GM12878 (cell line): ENCODE data around the gene MCM3AP. TPM values are rescaled to one million over a fixed set of nuclear protein-coding genes. Genes with fewer than 3 reads are reported as not detected.

ENCODE experiments used
- ATAC-seq: fragments of 200-7000 bp; cut with Tn5 transposase; 3 replicates; pipeline ENCODE4 v1.9.1; 2020; ENCODE audit warnings: mild to moderate bottlenecking, moderate library complexity
- BruUV-seq: library from RNA; stranded (reverse); fragments of 400-500 nt; replicated peaks from 2 replicates; lab custom pipeline; 2021; lab: Mats Ljungman, UMichigan
- CTCF ChIA-PET: fragments of 300-600 bp; sonication (Branson Sonifier 250); formaldehyde crosslinking; extraction: SDS; loops from one replicate; lab custom pipeline; 2021; ENCODE audit warnings: inconsistent platforms; lab: Yijun Ruan, JAX
- POLR2A ChIA-PET: fragments of 350-600 bp; formaldehyde crosslinking; extraction: SDS; loops from one replicate; lab custom pipeline; 2021; ENCODE audit warnings: inconsistent platforms; lab: Charles Lee
- RAD21 ChIA-PET: fragments of 300-600 bp; sonication (Branson Sonifier 250); formaldehyde crosslinking; loops from one replicate; lab custom pipeline; 2023; ENCODE audit warnings: antibody characterized with exemption; ENCODE audit not compliant: unreplicated experiment; lab: Charles Lee
- SMC1A ChIA-PET: fragments of 300-600 bp; sonication (Branson Sonifier 250); formaldehyde crosslinking; loops from one replicate; lab custom pipeline; 2023; ENCODE audit not compliant: unreplicated experiment, uncharacterized antibody; lab: Charles Lee
- DNase-seq: peaks from one replicate; pipeline ENCODE4 v3.0.0-alpha.2; 2011; ENCODE audit warnings: low read depth, low spot score
- FAIRE-seq: peaks from 3 replicates; lab custom pipeline; 2011; peaks lifted over from hg19 to GRCh38; lab: Jason Lieb, UNC
- H2AFZ ChIP-seq: 2 replicates; pipeline ENCODE4 v1.6.0; 2011; ENCODE audit warnings: low read depth, low read length, control low read depth; ENCODE audit not compliant: control insufficient read depth
- H3K27ac ChIP-seq: 2 replicates; pipeline ENCODE4 v1.5.1; 2011; ENCODE audit warnings: control low read depth; ENCODE audit not compliant: control insufficient read depth, insufficient read depth
- H3K27me3 ChIP-seq, 2 experiments: replicated peaks in 1 of 2; 2 replicates each; pipeline versions ENCODE4 v1.6.0 to v1.6.1; 2011; ENCODE audit warnings: low read length in 1 of 2; ENCODE audit not compliant: control insufficient read depth in 2 of 2, insufficient read depth in 2 of 2
- H3K36me3 ChIP-seq, 2 experiments: 2 replicates each; pipeline ENCODE4 v1.5.1; 2011; ENCODE audit warnings: low read length in 1 of 2; ENCODE audit not compliant: control insufficient read depth in 2 of 2, insufficient read depth in 2 of 2
- H3K4me1 ChIP-seq: 2 replicates; pipeline ENCODE4 v1.6.1; 2011; ENCODE audit warnings: mild to moderate bottlenecking, low read length, moderate library complexity, mixed read lengths; ENCODE audit not compliant: control insufficient read depth, insufficient read depth
- H3K4me2 ChIP-seq: 2 replicates; pipeline ENCODE4 v1.6.0; 2011; ENCODE audit warnings: control low read depth; ENCODE audit not compliant: control insufficient read depth, insufficient read depth
- H3K4me3 ChIP-seq: fragments of 200-600 bp; sonication (generic); 2 replicates; pipeline ENCODE4 v1.5.1; 2016
- H3K79me2 ChIP-seq: 2 replicates; pipeline ENCODE4 v1.6.0; 2011; ENCODE audit warnings: low read length; ENCODE audit not compliant: control insufficient read depth, insufficient read depth
- H3K9ac ChIP-seq: 2 replicates; pipeline ENCODE4 v1.8.0; 2011; ENCODE audit warnings: low read length, control low read depth, mixed read lengths; ENCODE audit not compliant: control insufficient read depth, insufficient read depth
- H3K9me3 ChIP-seq: replicated peaks from 3 replicates; pipeline ENCODE4 v1.5.1; 2011; ENCODE audit warnings: mild to moderate bottlenecking, low read length; ENCODE audit not compliant: control insufficient read depth, insufficient read depth
- H4K20me1 ChIP-seq: 2 replicates; pipeline ENCODE4 v1.6.0; 2011; ENCODE audit not compliant: control insufficient read depth, insufficient read depth
- BACH1 ChIP-seq: fragments of 450-650 bp; IDR thresholded peaks from 2 replicates; pipeline ENCODE4 v1.6.1; 2017; ENCODE audit warnings: mild to moderate bottlenecking, borderline replicate concordance
- BMI1 ChIP-seq: fragments of 450-650 bp; IDR thresholded peaks from 2 replicates; pipeline ENCODE4 v1.6.1; 2016; ENCODE audit warnings: mild to moderate bottlenecking, moderate library complexity, borderline replicate concordance
- CEBPB ChIP-seq, 2 experiments: fragments of 150-350 bp in 1 of 2; IDR thresholded peaks; 2 replicates each; pipeline ENCODE4 v1.6.1; 2012 to 2014; ENCODE audit warnings: low read depth in 2 of 2, low read length in 2 of 2, borderline replicate concordance in 1 of 2, inconsistent platforms in 1 of 2
- CREB1 ChIP-seq: IDR thresholded peaks from 2 replicates; pipeline ENCODE4 v1.6.1; 2012; ENCODE audit warnings: low read depth, mild to moderate bottlenecking, inconsistent platforms
- ETV6 ChIP-seq, 2 experiments: fragments of 450-650 bp in 1 of 2; IDR thresholded peaks in 1 of 2; conservative IDR thresholded peaks in 1 of 2; 2 replicates each; pipeline ENCODE4 v1.6.1; 2014; ENCODE audit warnings: antibody characterized with exemption in 1 of 2, borderline replicate concordance in 1 of 2, low read depth in 1 of 2, mild to moderate bottlenecking in 1 of 2, moderate library complexity in 1 of 2
- IKZF1 ChIP-seq: fragments of 450-650 bp; conservative IDR thresholded peaks from 2 replicates; pipeline ENCODE4 v1.6.1; 2017; ENCODE audit warnings: antibody characterized with exemption, mild to moderate bottlenecking
- MEF2A ChIP-seq: IDR thresholded peaks from 2 replicates; pipeline ENCODE4 v1.6.1; 2011; ENCODE audit warnings: low read depth, mild to moderate bottlenecking, low read length, moderate library complexity; ENCODE audit not compliant: insufficient read depth
- NFYA ChIP-seq: IDR thresholded peaks from 2 replicates; pipeline ENCODE4 v1.6.1; 2011; ENCODE audit warnings: low read depth, mild to moderate bottlenecking, low read length, improper control_type of control experiment, borderline replicate concordance
- NR2C1 ChIP-seq: fragments of 450-650 bp; IDR thresholded peaks from 2 replicates; pipeline ENCODE4 v1.6.1; 2017; ENCODE audit warnings: antibody characterized with exemption, mild to moderate bottlenecking, moderate library complexity
- PAX8 ChIP-seq: fragments of 450-650 bp; IDR thresholded peaks from 2 replicates; pipeline ENCODE4 v1.6.1; 2017; ENCODE audit warnings: mild to moderate bottlenecking, moderate library complexity
- PML ChIP-seq: IDR thresholded peaks from 2 replicates; pipeline ENCODE4 v1.6.1; 2012; ENCODE audit warnings: low read length, inconsistent platforms
- POLR2A ChIP-seq: IDR thresholded peaks from 2 replicates; pipeline ENCODE4 v1.6.1; 2011; ENCODE audit warnings: low read depth, mild to moderate bottlenecking, low read length
- RELA ChIP-seq: fragments of 450-650 bp; IDR thresholded peaks from 2 replicates; pipeline ENCODE4 v1.8.0; 2014; ENCODE audit warnings: borderline replicate concordance; ENCODE audit not compliant: partially characterized antibody
- SIX5 ChIP-seq: IDR thresholded peaks from 2 replicates; pipeline ENCODE4 v1.6.1; 2011; ENCODE audit warnings: mild to moderate bottlenecking, low read depth, low read length, moderate library complexity; ENCODE audit not compliant: severe bottlenecking
- SMC3 ChIP-seq: IDR thresholded peaks from 2 replicates; pipeline ENCODE4 v1.6.1; 2011; ENCODE audit warnings: low read length, improper control_type of control experiment, borderline replicate concordance
- TAF1 ChIP-seq: IDR thresholded peaks from 2 replicates; pipeline ENCODE4 v1.6.1; 2011; ENCODE audit warnings: mild to moderate bottlenecking, low read depth, low read length, borderline replicate concordance
- ZZZ3 ChIP-seq: IDR thresholded peaks from 2 replicates; pipeline ENCODE4 v1.6.1; 2011; ENCODE audit warnings: low read depth; ENCODE audit not compliant: control insufficient read depth, insufficient read length
- WGBS: methylation state at CpG from one replicate; pipeline ENCODE4 v1.1.6; 2016; ENCODE audit warnings: low lambda C conversion rate; ENCODE audit not compliant: insufficient replicate concordance, insufficient coverage; ENCODE audit errors: missing lambda C conversion rate; 5-methylcytosine and 5-hydroxymethylcytosine counted together
- in situ Hi-C: fragments of 300-500 bp; cut with MboI; formaldehyde crosslinking; loops from 9 replicates; pipeline ENCODE4 v1.14.3; 2018; ENCODE audit warnings: mixed read lengths
- intact Hi-C: fragments of 100-400 bp; cut with micrococcal nuclease; formaldehyde crosslinking; loops from one replicate; pipeline ENCODE4 v1.14.2; 2022; ENCODE audit not compliant: unreplicated experiment
- polyA plus RNA-seq, 11 experiments: library from polyadenylated mRNA; depleted of rRNA in 4 of 11; unstranded in 6 of 11; stranded (reverse) in 5 of 11; fragments of >200 nt; fragmentation: Nextera tagmentation in 4 of 11; fragmentation: Illumina TruSeq in 1 of 11; extraction: Ambion mirVana in 4 of 11; extraction: Trizol in 1 of 11; gene quantifications; 1 replicate in 1 of 11; 2 replicates in 10 of 11; pipeline versions ENCODE4 v1.2.1 to v1.2.3, GENCODE V29; 2011 to 2016; ENCODE audit warnings: inconsistent platforms in 2 of 11, missing spikeins in 2 of 11, low read depth in 1 of 11
- total RNA-seq, 4 experiments: library from RNA; depleted of rRNA in 3 of 4; stranded (reverse); fragments of >200 nt in 3 of 4; fragmentation: Illumina TruSeq in 1 of 4; extraction: Trizol in 1 of 4; gene quantifications; 2 replicates each; pipeline versions ENCODE4 v1.2.1 to v1.2.3, GENCODE V29; 2013 to 2021
- TF ChIP-seq, protein P1 (sequence below): fragments of 450-650 bp; IDR thresholded peaks from 2 replicates; pipeline ENCODE4 v1.6.1; 2017; ENCODE audit warnings: low read depth, mild to moderate bottlenecking, moderate library complexity
- TF ChIP-seq, protein P2 (sequence below): fragments of 450-650 bp; IDR thresholded peaks from 2 replicates; pipeline ENCODE4 v1.6.1; 2018; ENCODE audit warnings: borderline replicate concordance, mild to moderate bottlenecking; ENCODE audit not compliant: partially characterized antibody

The MCM3AP gene
- total and polyA plus RNA-seq, 10 of the 15 experiments (the other 5 are each of a cell fraction or from before 2014, with no cell fraction given) = 6.1 to 95.7 (median 47.0) TPM

DNA sequence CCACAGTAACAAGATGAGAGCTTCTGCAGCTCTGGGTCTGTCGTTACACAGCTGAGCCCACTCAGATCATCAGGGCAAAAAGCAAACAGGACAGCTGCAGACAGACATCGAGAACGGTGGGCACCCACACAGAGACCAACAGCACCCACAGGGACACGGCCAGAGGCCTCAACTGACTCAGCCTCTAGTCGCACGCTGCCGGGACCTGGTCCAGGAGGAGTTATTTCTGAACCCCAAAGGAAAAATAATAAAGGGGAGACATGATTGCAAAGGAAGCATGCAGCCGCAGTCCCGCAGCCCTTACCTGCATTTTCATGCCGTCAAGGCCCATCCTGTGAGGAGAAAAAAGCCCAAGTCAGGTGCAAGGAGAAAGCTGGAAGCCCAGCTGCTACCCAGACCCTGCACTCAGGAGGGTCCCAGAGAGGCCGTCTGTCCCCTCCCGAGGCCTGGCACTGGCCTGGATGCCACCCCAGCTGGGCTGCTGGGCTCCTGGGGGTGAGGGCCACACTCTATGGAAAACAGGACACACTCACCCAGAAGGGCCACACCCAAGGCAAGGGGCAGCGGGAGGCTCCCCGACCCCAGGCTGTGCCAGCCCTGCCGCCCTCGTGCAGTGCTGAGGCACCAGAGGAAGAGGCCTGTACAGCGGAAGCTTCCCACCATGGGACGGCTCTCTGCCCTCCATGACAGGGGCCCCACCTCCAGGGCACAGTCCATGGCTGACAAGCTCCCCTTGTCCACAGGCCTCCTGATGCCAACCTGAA lies 72.5 kb downstream of the MCM3AP start:
- Histone ChIP-seq H2AFZ (no peak overlapping the region), H3K27ac (no peak overlapping the region), H3K4me3 (no peak overlapping the region), H3K36me3 (peaks cover 0 to 3% of the 10 kb centered on the region in 2 experiments; a peak in 3 of 4 replicates), H4K20me1 (no peaks in the 10 kb centered on the region), H3K27me3 (no peaks in the 10 kb centered on the region), H3K9me3 (no peaks in the 10 kb centered on the region), H3K9ac (no peak overlapping the region), H3K4me2 (no peak overlapping the region), H3K4me1 (peaks cover 5% of the 10 kb centered on the region; the same call in 1 of the 2 replicates), H3K79me2 (no peaks in the 10 kb centered on the region; the same call in 1 of the 2 replicates)
- no peak for DNase-seq
- WGBS = 89% methylated on average over 17 of the region's 18 CpGs
- CTCF ChIA-PET = interaction anchor here (1.8 kb wide), 1 partner anchor 69 kb away, joined by 5 read pairs; no protein-coding TSS in a partner anchor
- SMC1A ChIA-PET = no interaction called here
- POLR2A ChIA-PET = no interaction called here
- intact Hi-C loops (no loop called here), in situ Hi-C loops (no loop called here)
- no TSS peak for BruUV-seq
- no peak for ATAC-seq
- RAD21 ChIA-PET = no interaction called here
- FAIRE-seq = no peak
- TF ChIP-seq MEF2A (no peak), BMI1 (no peak), IKZF1 (no peak), CREB1 (no peak), NR2C1 (no peak), POLR2A (no peak), SMC3 (no peak), CEBPB (IDR thresholded peaks at IDR 0.05; ENCODE audit: borderline replicate concordance in 1 of 2, low read depth in 2 of 2, low read length in 2 of 2) (no peak), ZZZ3 (no peak), BACH1 (no peak), ETV6 (conservative IDR thresholded peaks at IDR 0.05 in 1 of 2, IDR thresholded peaks at IDR 0.05 in 1 of 2; ENCODE audit: borderline replicate concordance in 1 of 2, low read depth in 1 of 2) (no peak), RELA (no peak), TAF1 (no peak), PML (no peak), SIX5 (no peak), NFYA (no peak), PAX8 (no peak)
- TF ChIP-seq, protein P1, sequence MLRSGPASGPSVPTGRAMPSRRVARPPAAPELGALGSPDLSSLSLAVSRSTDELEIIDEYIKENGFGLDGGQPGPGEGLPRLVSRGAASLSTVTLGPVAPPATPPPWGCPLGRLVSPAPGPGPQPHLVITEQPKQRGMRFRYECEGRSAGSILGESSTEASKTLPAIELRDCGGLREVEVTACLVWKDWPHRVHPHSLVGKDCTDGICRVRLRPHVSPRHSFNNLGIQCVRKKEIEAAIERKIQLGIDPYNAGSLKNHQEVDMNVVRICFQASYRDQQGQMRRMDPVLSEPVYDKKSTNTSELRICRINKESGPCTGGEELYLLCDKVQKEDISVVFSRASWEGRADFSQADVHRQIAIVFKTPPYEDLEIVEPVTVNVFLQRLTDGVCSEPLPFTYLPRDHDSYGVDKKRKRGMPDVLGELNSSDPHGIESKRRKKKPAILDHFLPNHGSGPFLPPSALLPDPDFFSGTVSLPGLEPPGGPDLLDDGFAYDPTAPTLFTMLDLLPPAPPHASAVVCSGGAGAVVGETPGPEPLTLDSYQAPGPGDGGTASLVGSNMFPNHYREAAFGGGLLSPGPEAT = no peak
- TF ChIP-seq, protein P2, sequence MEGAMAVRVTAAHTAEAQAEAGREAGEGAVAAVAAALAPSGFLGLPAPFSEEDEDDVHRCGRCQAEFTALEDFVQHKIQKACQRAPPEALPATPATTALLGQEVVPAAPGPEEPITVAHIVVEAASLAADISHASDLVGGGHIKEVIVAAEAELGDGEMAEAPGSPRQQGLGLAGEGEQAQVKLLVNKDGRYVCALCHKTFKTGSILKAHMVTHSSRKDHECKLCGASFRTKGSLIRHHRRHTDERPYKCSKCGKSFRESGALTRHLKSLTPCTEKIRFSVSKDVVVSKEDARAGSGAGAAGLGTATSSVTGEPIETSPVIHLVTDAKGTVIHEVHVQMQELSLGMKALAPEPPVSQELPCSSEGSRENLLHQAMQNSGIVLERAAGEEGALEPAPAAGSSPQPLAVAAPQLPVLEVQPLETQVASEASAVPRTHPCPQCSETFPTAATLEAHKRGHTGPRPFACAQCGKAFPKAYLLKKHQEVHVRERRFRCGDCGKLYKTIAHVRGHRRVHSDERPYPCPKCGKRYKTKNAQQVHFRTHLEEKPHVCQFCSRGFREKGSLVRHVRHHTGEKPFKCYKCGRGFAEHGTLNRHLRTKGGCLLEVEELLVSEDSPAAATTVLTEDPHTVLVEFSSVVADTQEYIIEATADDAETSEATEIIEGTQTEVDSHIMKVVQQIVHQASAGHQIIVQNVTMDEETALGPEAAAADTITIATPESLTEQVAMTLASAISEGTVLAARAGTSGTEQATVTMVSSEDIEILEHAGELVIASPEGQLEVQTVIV = no peak
